Neural cell (in vitro differentiated cells): Measurements from ENCODE around the gene CNTNAP5. TPM values are rescaled to one million over a fixed set of nuclear protein-coding genes. Genes with fewer than 3 reads are reported as not detected.

ENCODE experiments used
- H2AFZ ChIP-seq: fragments of 200-600, 300-800 bp; sonication (generic), shearing (Covaris generic); 2 replicates; pipeline ENCODE4 v1.6.0; 2014; ENCODE audit warnings: low read depth, mild to moderate bottlenecking, antibody characterized with exemption, low read length, moderate library complexity
- H3F3A ChIP-seq: fragments of 200-600 bp; shearing (Covaris generic); 2 replicates; pipeline ENCODE4 v1.6.1; 2016; ENCODE audit warnings: mild to moderate bottlenecking, moderate library complexity, mixed read lengths, antibody characterized with exemption, low read length; ENCODE audit not compliant: insufficient read depth, poor library complexity, severe bottlenecking
- H3K27ac ChIP-seq: fragments of 200-600, 300-800 bp; sonication (generic), shearing (Covaris generic); 2 replicates; pipeline ENCODE4 v1.5.1; 2014; ENCODE audit warnings: mild to moderate bottlenecking, low read length, moderate library complexity
- H3K27me3 ChIP-seq: fragments of 300-800, 200-600 bp; sonication (generic), shearing (Covaris generic); 2 replicates; pipeline ENCODE4 v1.6.0; 2014; ENCODE audit warnings: mild to moderate bottlenecking, low read depth, low read length, moderate library complexity; ENCODE audit not compliant: insufficient read depth
- H3K36me3 ChIP-seq: fragments of 300-800, 200-600 bp; sonication (generic), shearing (Covaris generic); 2 replicates; pipeline ENCODE4 v1.5.1; 2014; ENCODE audit warnings: mild to moderate bottlenecking, antibody characterized with exemption, low read length, moderate library complexity; ENCODE audit not compliant: insufficient read depth
- H3K4me2 ChIP-seq: fragments of 300-800, 200-600 bp; sonication (generic), shearing (Covaris generic); 2 replicates; pipeline ENCODE4 v1.6.0; 2014; ENCODE audit warnings: mild to moderate bottlenecking, low read length
- H3K4me3 ChIP-seq: fragments of 300-800, 200-600 bp; sonication (generic), shearing (Covaris generic); 2 replicates; pipeline ENCODE4 v1.5.1; 2014; ENCODE audit warnings: mild to moderate bottlenecking, low read length, moderate library complexity
- H3K79me2 ChIP-seq: fragments of 200-600 bp; shearing (Covaris generic); replicated peaks from 2 replicates; pipeline ENCODE4 v1.6.0; 2014; ENCODE audit warnings: mild to moderate bottlenecking, low read length, moderate library complexity; ENCODE audit not compliant: insufficient read depth
- H3K9ac ChIP-seq: fragments of 300-800, 200-600 bp; sonication (generic), shearing (Covaris generic); 2 replicates; pipeline ENCODE4 v1.6.1; 2016; ENCODE audit warnings: mild to moderate bottlenecking, low read length, mixed read lengths
- H3K9me2 ChIP-seq: fragments of 200-600 bp; shearing (Covaris generic); 2 replicates; pipeline ENCODE4 v1.6.1; 2016; ENCODE audit warnings: mild to moderate bottlenecking, low read length, mixed read lengths; ENCODE audit not compliant: insufficient read depth
- H3K9me3 ChIP-seq: fragments of 200-600, 300-800 bp; sonication (generic), shearing (Covaris generic); 2 replicates; pipeline ENCODE4 v1.6.1; 2016; ENCODE audit warnings: mild to moderate bottlenecking, mixed run types, low read length, moderate library complexity, mixed read lengths
- H4K20me1 ChIP-seq: fragments of 200-600 bp; shearing (Covaris generic); 2 replicates; pipeline ENCODE4 v1.6.1; 2016; ENCODE audit warnings: mild to moderate bottlenecking, mixed run types; ENCODE audit not compliant: insufficient read depth
- CTCF ChIP-seq: fragments of 450-650 bp; IDR thresholded peaks from 2 replicates; pipeline ENCODE4 v1.5.1; 2014; ENCODE audit warnings: antibody characterized with exemption, mild to moderate bottlenecking, moderate library complexity; ENCODE audit not compliant: poor library complexity, severe bottlenecking
- EP300 ChIP-seq: fragments of 450-650 bp; conservative IDR thresholded peaks from 2 replicates; pipeline ENCODE4 v1.6.1; 2014; ENCODE audit warnings: antibody characterized with exemption, mild to moderate bottlenecking, moderate library complexity; ENCODE audit not compliant: poor library complexity, severe bottlenecking
- EZH2 ChIP-seq: fragments of 200-600, 300-800 bp; shearing (Covaris generic), sonication (generic); IDR thresholded peaks from 2 replicates; pipeline ENCODE4 v1.6.1; 2014; ENCODE audit warnings: antibody characterized with exemption, low read length, borderline replicate concordance, mild to moderate bottlenecking; ENCODE audit not compliant: insufficient read depth, poor library complexity, severe bottlenecking
- RAD21 ChIP-seq: fragments of 450-650 bp; conservative IDR thresholded peaks from 2 replicates; pipeline ENCODE4 v1.6.1; 2014; ENCODE audit warnings: antibody characterized with exemption, mild to moderate bottlenecking, moderate library complexity
- REST ChIP-seq: IDR thresholded peaks from 2 replicates; pipeline ENCODE4 v1.6.1; 2012; ENCODE audit warnings: borderline replicate concordance
- SMC3 ChIP-seq: fragments of 450-650 bp; conservative IDR thresholded peaks from 2 replicates; pipeline ENCODE4 v1.6.1; 2014; ENCODE audit warnings: antibody characterized with exemption, mild to moderate bottlenecking, moderate library complexity; ENCODE audit not compliant: poor library complexity
- TAF1 ChIP-seq: IDR thresholded peaks from 2 replicates; pipeline ENCODE4 v1.6.1; 2012; ENCODE audit warnings: low read depth
- polyA plus RNA-seq: library from polyadenylated mRNA; depleted of rRNA; stranded (reverse); fragments of >200 nt; gene quantifications from 2 replicates; pipeline ENCODE4 v1.2.3, GENCODE V29; 2014

The CNTNAP5 gene
- polyA plus RNA-seq, 1 donor from 2014 or later, result 19.3 TPM

- H3K79me2 ChIP-seq, result no peaks in the 10 kb centered on the region
- H3K4me3 ChIP-seq, result no peak overlapping the region
- H3K27me3 ChIP-seq, result no peaks in the 10 kb centered on the region
These were observed 23.2 kb upstream of the CNTNAP5 start for GRCh38 chr2:124001696-124002430.

GRCh38 chr2:124018890-124019289 lies 6.2 kb upstream of the CNTNAP5 start:
- Histone ChIP-seq H3K79me2 (peaks cover 18% of the 10 kb centered on the region), H3K9me2 (no peaks in the 10 kb centered on the region), H2AFZ (no peak overlapping the region), H3K4me2 (no peak overlapping the region), H3K36me3 (no peaks in the 10 kb centered on the region), H3K27ac (no peak overlapping the region), H3F3A (no peaks in the 10 kb centered on the region), H3K9ac (no peak overlapping the region), H3K4me3 (no peak overlapping the region), H3K9me3 (no peaks in the 10 kb centered on the region), H3K27me3 (no peaks in the 10 kb centered on the region), H4K20me1 (no peaks in the 10 kb centered on the region)
- TF ChIP-seq EP300 (no peak), EZH2 (no peak), RAD21 (peak; percentile 66), SMC3 (peak; percentile 71), CTCF (peak; percentile 63)

More at GRCh38 chr2:124001696-124002430, 23.2 kb upstream of the CNTNAP5 start:
- no peak overlapping the region for H3K27ac ChIP-seq
- H3K36me3 ChIP-seq, result no peaks in the 10 kb centered on the region
- no peaks in the 10 kb centered on the region for H3K9me2 ChIP-seq
- H2AFZ ChIP-seq, result peak overlapping the region; percentile 1
- H3K9ac ChIP-seq, result no peak overlapping the region
- no peaks in the 10 kb centered on the region for H4K20me1 ChIP-seq
- H3K4me2 ChIP-seq, result no peak overlapping the region
- no peaks in the 10 kb centered on the region for H3K9me3 ChIP-seq
- no peaks in the 10 kb centered on the region for H3F3A ChIP-seq
- TF ChIP-seq EP300 (no peak), SMC3 (no peak), CTCF (no peak), RAD21 (no peak), EZH2 (no peak), TAF1 (no peak), REST (no peak)
